SKM-1 (cell line): ENCODE measurements around the gene NTSR2.
"Not testable (repeated sequence)": the region's sequence is repeated elsewhere in the genome, so short reads cannot be mapped to it uniquely, and the experiment has no call there.

Source experiments
- DNase-seq: peaks from one replicate; lab custom pipeline; 2025; ENCODE audit not compliant: unreplicated experiment; lab: John Stamatoyannopoulos, UW

NTSR2 gene

GRCh38 chr2:11679486-11680181 is 9.6 kb upstream of the NTSR2 start:
- no peak for DNase-seq

- DNase-seq = no peak
Observed at GRCh38 chr2:11679016-11679415, 9.0 kb upstream of the NTSR2 start.

- DNase-seq = no peak
Observed at GRCh38 chr2:11678306-11678960, 8.4 kb upstream of the NTSR2 start.

- DNase-seq = no peak
Observed at GRCh38 chr2:11677136-11678055, 7.4 kb upstream of the NTSR2 start.

DNA sequence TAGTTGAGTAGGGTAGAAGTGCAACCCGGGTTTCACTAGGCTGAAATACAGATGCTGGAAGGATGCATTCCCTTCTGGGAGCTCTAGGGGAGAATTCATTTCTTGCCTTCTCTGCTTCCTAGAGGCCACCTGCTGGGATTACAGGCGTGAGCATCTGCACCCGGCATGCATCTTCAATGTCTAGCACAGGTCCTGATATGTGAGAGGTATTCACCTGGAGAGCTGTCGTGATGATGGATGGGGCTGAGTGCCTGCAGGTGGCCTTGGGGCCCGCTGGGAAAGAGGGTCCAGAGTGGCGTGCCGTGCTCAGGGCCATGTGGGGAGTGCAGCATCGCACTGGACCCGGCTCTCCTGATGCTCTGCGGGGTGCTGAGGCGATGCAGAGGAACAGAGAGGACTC is 6.6 kb upstream of the NTSR2 start:
- DNase-seq = no peak

DNA sequence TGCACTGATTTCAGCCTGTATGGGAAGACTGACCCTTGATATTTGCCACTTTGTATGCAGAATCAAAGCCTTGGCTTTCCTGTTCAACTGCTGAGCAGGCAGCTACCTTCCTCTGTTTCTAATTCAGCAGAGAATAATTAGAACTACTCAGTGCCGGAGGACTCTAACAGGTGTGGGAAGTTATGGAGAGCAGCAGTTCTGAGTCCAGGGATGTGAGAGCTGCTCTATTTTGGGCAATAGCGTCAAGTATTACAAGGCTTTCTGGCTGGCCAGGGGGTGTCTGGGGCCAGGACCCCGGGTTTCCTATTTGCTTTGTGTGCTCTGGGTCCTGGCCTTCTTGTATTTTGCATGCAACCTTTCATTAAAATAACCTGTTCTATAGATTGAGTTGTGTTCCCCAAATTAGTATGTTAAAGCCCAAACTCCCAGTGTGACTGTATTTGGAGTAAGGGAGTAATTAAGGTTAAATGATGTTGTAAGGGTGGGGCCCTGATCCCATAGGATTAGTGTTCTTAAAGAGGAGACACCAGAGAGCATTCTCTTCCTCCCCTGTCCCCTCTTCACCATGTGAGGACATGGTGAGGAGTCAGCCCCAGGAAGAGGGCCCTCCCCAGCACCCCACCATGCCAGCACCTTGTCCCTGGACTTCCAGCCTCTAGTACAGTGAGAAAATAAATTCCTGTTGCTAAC is 5.6 kb upstream of the NTSR2 start:
- DNase-seq = no peak

DNA sequence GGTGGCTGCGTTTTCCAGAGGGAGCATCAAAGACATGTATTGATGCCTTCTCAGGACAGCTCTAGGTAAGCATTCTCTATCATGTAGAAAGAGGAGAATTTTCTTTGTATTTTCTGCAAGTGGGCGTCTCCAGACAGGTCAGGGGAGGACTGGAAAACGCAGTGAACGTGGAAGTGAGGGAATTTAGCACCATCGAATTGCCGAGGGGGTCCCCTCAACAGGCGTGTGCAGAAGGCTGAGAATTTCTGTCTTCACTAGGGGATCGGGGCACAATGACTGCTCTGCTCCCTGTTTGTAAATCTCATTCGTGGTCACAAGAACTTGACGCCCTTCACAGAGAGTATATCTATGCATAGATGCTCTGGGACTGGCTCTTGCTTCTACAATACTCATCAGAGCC is 5.0 kb upstream of the NTSR2 start:
- DNase-seq = no peak

DNA sequence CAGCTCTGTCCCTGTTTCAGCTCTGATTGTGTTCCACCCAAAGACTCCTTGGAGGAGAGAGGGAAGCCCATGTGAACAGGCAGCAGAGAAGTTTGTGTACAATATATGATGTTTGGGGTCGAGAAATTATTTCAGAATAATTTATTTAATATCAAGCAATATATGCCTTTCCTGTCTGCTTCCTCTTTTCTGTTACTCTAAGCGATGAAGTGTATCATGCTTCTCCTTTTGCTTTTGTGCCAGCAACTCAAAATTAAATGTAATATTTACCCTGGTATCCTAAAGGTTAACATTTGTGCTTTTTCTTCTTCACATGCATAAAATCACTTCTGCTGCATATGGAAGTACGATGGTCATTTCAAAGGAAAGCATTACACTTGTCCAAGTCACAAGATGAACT is 2.4 kb upstream of the NTSR2 start:
- no peak for DNase-seq

- no peak for DNase-seq
Observed at GRCh38 chr2:11667866-11668637, 1.9 kb downstream of the NTSR2 start.

GRCh38 chr2:11667194-11667593 is 2.8 kb downstream of the NTSR2 start:
- no peak for DNase-seq

DNA sequence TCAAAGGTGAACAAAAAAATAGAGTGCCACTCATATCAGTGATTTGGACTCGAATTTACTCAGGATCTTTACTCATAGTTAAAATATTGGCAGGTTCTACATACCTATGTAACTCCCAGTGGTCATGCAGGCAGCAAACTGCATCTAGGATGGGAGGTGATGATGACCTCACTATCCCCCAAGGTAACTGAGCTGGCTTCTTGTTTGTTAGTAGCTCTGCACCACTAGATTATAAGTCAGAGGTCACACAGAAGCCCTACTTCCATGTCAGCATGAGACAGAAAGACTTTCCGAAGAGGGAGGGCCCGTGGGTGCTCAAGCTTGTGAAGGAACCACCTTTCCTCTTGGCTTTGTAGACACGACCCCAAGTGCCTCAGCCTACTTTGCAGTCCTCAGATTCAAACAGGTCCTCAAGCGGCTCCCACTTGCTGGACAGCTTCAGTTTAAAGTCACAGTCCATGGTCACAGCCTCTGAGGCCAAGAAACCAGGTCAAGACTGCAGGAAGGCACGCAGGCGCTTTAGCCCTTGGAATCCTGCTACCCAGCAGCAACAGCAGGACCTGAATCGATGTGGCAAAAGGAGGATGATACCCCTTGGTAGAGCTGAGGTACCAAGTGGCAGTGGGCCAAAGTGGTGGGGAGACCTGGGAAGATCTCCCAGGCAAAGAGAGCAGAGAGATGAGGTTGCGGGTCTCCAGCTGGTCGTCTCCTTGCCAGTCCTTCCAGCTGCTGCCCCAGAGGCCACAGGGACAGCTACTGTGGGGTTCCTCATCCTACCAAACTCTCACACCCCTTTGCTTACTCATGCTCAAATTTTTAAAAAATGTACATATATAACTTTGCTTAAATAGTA is 4.3 kb downstream of the NTSR2 start:
- no peak for DNase-seq

GRCh38 chr2:11665028-11665427 is 5.0 kb downstream of the NTSR2 start:
- DNase-seq = no peak

- DNase-seq = no peak
Observed at GRCh38 chr2:11663427-11663826, 6.6 kb downstream of the NTSR2 start.

DNA sequence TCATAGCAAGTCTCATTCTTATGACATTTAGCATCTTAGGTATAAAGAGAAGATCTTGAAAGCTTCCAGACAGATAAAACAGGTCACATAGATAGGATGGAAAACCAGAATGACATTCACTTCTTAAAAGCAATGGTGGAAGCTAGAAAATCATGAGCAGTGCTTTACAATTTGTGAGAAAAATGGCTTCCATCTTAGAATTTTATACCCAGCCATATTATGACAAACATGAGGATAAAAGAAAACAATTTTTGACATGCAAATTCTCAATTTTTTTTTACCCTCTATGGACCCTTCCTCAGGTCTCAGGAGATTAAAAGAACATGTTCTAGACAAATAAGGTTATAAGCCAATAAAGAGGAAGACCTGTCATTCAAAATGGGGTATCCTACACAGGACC is 7.1 kb downstream of the NTSR2 start:
- no peak for DNase-seq

GRCh38 chr2:11661891-11662435 is 8.0 kb downstream of the NTSR2 start:
- no peak for DNase-seq

GRCh38 chr2:11660396-11660795 is 9.6 kb downstream of the NTSR2 start:
- not testable (repeated sequence) for DNase-seq

DNA sequence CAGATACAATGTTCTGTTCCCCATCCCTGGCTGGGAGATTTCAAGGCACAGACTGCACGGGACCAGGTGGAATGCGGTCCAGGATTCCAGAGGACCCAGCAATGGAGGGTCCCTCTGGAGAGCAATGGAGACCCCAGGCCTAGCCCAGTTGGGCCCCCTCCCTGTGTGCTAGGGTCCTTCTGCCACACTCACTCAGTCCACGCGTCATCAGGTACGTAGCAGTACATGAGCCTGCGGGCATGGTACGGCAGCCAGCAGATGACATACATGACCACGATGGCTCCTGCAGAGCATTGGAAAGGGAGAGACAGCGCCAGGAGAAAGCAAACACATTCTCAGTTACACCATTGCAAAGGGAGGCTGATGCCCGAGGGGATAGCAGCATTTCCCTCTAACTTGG is 10.1 kb downstream of the NTSR2 start:
- no peak for DNase-seq

DNA sequence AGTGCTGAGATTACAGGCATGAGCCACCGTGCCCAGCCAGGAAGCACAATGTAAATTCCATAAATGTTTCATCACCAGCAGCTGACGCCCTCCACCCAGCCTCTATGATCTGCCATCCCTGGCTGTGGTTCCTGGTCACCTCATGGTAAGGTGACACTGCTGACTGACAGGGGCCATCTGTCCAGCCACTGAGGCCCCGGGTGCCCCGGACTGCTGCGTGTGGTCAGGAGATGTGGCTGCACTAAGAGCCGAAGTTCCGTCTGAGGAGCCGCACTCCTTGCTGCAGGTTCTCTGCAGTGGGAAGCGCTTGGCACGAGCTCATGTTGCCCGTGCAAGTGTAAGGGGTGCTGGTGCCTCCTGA is 10.9 kb downstream of the NTSR2 start:
- DNase-seq = no peak
